ENCODE results near the gene KCTD1.

DNA sequence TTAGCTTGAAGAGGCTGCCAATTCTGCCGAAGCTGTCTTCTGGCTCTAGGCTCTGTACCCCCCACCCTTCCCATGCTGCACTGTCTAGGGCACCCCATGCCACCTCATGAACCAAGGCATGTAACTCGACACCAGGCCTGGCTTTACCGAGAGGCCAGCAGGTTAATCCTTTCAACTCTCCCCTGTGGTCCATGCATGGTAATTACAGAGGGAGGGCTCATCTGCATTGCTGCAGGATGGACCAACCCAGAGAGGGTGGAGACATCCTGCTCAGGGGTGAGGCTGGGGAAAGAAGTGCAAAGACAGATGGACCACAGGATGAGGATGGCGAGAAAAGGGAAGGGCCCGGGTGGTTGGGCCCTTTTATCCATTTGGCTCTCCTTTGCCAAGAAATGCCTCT is 65.8 kb downstream of the KCTD1 start:
- TF ChIP-seq CTCF (IDR thresholded peaks at IDR 0.05; ENCODE audit: low read depth, low read length) (no peak), EZH2phosphoT487 (IDR thresholded peaks at IDR 0.05; ENCODE audit: low read depth) (no peak)
